Choroid plexus epithelial cell (primary cell): ENCODE data around the gene FTCDNL1.

Source experiments
- DNase-seq: peaks from one replicate; pipeline ENCODE4 v3.0.0-alpha.2; 2010; ENCODE audit warnings: low read depth
- H3K4me3 ChIP-seq: 2 replicates; pipeline ENCODE4 v1.5.1; 2011; ENCODE audit warnings: low read depth, mild to moderate bottlenecking, control low read depth, low read length, moderate library complexity
- TF ChIP-seq, protein P1 (sequence below): conservative IDR thresholded peaks from 2 replicates; pipeline ENCODE4 v1.5.1; 2011; ENCODE audit warnings: low read depth, mild to moderate bottlenecking, control low read depth, inconsistent platforms, low read length, moderate library complexity

The FTCDNL1 gene

DNA sequence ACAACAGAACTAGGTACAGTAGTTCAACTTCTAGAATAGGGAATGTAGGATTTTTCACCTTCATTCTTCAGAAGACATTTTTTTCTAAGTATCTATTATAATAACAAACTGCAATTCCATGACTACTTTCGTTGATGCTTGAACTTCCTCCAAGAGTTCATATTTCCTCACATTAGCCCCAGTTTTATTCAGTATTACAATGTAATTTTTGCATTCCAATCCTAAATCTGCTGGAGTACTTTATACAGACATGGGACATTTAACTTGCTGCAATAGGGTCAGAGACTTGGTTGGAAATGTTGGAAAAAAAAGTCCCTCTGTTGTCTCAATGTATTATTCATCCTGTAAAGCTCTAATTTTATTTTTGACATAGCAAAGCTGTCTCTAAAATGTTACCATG is 19.6 kb upstream of the FTCDNL1 start:
- TF ChIP-seq, protein P1, sequence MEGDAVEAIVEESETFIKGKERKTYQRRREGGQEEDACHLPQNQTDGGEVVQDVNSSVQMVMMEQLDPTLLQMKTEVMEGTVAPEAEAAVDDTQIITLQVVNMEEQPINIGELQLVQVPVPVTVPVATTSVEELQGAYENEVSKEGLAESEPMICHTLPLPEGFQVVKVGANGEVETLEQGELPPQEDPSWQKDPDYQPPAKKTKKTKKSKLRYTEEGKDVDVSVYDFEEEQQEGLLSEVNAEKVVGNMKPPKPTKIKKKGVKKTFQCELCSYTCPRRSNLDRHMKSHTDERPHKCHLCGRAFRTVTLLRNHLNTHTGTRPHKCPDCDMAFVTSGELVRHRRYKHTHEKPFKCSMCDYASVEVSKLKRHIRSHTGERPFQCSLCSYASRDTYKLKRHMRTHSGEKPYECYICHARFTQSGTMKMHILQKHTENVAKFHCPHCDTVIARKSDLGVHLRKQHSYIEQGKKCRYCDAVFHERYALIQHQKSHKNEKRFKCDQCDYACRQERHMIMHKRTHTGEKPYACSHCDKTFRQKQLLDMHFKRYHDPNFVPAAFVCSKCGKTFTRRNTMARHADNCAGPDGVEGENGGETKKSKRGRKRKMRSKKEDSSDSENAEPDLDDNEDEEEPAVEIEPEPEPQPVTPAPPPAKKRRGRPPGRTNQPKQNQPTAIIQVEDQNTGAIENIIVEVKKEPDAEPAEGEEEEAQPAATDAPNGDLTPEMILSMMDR = no peak
- DNase-seq = no peak

DNA sequence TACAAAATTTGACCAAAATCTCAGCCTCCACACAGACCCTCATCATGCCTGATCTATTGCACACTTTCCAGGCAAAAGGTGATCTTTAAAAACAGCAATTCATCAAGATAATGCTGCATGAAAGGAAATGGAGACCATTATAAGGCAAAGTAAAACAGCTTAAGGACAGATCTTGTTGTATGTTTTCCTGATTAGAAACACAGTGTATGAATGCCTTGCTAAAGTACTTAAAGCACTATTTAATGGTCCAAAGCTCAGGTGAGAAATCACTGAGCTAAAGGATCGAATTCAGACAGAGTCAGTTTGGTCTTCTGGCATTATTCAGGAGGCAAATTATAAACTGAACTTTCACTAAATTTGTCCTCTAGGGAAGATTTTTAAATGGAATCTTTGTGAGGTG is 18.7 kb upstream of the FTCDNL1 start:
- no peak overlapping the region for H3K4me3 ChIP-seq
- no peak for DNase-seq
- TF ChIP-seq, protein P1 = no peak

More for the DNA sequence above, 19.6 kb upstream of the FTCDNL1 start:
- H3K4me3 ChIP-seq = no peak overlapping the region

DNA sequence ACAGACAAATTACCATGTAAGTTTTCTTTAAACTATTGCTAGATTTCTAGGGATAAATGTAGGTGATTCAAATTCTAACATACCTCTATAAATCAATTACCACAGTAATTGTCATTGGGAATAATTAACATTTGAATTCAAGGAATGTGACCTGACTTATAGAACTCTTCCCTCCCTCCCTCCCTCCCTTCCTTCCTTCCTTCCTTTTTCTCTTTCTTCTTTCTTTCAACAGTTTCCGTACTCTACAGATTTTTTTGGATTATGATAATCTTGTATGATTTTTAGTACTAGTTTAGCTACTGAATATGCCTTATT is 18.2 kb upstream of the FTCDNL1 start:
- H3K4me3 ChIP-seq = no peak overlapping the region
- TF ChIP-seq, protein P1 = no peak
- no peak for DNase-seq

DNA sequence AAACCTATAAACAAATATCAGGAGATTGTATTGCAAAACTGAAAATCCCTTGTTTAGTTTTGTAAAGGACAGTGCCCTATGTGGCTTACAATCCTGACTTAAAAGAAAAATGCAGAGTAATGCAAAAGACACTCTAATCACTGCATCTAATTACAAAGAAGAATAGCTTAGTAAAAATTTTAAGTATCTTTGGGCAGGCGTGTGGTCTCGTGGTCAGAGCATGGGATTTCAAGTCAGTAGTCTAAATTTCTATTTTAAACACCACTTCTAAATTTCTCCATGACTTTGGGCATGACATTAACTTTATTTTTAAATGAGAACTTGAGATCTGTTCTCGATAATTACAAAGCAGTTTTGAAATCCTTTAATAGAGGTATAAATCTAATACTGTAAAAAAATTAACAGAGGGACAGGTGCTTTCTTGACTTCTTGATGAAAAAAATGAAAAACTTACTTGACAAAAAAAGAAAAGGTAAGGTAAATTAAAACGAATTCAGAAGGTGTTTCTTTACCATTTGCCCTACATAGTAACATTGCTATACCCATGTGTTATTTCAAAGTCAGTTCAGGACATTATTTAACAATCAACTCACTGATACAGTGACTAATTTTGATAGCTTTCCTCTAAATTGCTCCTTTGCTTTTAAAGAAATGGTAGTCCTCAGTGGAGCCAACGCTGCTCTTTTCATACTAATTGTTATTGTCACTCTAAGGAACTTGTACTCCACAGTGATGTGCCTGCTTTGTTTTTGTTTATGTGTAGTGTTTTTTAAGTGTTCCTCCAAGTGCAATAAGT is 17.6 kb upstream of the FTCDNL1 start:
- no peak overlapping the region for H3K4me3 ChIP-seq
- no peak for DNase-seq
- TF ChIP-seq, protein P1 = no peak

DNA sequence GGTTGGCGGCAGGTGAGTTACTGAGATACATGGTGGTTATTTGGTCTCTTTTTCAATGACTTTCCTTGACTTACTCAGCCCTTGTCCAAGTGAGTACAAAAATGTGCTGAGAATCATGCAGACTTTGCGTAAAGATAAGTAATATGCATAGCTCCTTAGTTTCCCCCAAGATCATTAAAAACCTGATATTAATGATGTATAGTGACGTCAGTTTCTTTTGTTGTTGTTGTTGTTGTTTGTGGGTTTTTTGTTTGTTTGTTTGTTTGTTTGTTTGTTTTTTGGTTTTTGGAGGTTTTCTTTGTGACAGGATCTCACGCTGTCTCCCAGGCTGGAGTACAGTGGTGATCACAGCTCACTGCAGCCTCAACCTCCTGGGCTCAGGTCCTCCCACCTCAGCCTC is 14.9 kb upstream of the FTCDNL1 start:
- H3K4me3 ChIP-seq = no peak overlapping the region
- TF ChIP-seq, protein P1 = no peak
- no peak for DNase-seq

DNA sequence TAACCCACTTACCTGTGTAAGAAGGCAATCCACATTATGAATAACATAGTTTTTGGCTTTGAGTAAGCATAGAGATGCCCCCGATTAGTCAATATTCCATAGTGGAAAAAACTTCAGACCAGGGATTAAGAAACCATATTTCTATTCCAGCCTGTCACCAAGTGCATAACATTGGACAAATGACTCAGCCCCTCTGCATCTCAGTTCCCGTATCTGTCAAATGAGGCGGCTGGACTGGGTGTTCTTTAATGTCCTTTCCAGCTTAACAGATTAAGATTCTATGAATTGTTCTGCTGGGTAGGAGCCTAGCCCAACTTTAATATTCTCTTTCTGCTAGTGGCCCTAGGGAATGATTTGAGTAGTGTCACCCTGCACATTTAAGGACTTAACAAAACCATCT is 11.8 kb upstream of the FTCDNL1 start:
- DNase-seq = no peak
- TF ChIP-seq, protein P1 = no peak
- H3K4me3 ChIP-seq = no peak overlapping the region

DNA sequence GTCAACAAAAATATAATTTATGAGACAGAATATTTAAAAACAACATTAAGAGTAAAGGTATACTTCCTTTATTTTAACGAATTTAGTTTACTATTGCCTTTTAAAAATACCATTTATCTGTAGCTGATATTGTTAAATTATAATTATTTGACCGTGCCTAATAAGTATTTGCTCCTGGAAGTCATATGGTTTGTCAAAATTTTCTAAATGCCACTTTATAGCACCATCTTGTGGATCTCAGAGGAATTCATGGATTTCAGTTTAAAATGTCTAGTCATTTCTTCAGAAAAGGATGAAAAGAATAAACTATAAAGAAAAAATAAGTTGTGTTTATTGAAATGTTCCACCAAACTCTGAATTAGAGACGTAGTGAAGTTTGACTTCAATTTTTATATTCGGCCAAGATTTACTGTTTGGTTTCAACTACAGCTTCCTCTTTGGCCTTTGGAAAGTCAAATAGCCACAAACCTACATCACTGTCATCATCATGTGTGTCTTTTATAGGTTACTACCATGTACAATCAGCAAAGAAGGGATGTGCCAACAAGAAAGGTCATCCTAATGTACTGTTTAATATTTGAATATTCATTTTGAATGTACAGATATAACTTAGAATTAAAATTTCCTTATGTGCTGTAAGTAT is 10.3 kb upstream of the FTCDNL1 start:
- no peak overlapping the region for H3K4me3 ChIP-seq
- TF ChIP-seq, protein P1 = peak; percentile 62
- peak; percentile 62 for DNase-seq
